ENCODE data around the gene NEO1.

DNA sequence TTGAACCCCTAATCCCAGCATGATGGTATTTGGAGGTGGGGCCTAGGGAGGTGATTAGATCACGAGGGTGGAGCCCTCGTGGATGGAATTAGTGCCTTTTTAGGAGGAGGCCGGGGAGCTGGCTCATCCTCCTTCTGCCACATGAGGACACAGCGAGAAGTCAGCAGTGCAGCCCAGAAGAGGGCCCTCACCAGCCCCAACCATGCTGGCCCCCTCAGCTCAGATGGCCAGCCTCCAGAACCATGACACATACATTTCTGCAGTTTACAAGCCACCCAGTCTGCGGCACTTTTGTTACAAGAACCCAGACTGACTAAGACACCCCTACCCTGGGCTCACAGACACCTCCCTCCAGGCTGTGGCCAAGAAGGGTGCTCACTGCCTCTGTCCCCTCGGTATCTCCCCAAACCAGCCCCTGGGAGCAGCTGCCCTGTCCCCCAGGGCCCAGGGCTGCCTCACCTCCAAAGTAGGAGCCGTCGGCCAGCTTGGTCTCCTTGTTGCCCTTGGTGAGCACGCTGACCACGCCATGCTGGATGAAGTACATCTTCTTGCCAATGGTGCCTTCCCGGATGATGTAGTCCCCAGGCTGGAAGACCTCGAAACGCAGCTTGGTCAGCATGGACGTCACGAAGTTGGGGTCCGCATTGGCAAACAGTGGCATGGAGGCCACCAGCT lies 272.4 kb downstream of the NEO1 start:
- TF ChIP-seq, protein P1, sequence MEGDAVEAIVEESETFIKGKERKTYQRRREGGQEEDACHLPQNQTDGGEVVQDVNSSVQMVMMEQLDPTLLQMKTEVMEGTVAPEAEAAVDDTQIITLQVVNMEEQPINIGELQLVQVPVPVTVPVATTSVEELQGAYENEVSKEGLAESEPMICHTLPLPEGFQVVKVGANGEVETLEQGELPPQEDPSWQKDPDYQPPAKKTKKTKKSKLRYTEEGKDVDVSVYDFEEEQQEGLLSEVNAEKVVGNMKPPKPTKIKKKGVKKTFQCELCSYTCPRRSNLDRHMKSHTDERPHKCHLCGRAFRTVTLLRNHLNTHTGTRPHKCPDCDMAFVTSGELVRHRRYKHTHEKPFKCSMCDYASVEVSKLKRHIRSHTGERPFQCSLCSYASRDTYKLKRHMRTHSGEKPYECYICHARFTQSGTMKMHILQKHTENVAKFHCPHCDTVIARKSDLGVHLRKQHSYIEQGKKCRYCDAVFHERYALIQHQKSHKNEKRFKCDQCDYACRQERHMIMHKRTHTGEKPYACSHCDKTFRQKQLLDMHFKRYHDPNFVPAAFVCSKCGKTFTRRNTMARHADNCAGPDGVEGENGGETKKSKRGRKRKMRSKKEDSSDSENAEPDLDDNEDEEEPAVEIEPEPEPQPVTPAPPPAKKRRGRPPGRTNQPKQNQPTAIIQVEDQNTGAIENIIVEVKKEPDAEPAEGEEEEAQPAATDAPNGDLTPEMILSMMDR (IDR thresholded peaks at IDR 0.05): no peak
- no peak for TF ChIP-seq POLR2AphosphoS5 (IDR thresholded peaks at IDR 0.05)
- TF ChIP-seq POLR2A (IDR thresholded peaks at IDR 0.05): no peak
- TF ChIP-seq EP300 (IDR thresholded peaks at IDR 0.05): no peak
